ENCODE results near the gene PLA2G1B.

The PLA2G1B gene

DNA sequence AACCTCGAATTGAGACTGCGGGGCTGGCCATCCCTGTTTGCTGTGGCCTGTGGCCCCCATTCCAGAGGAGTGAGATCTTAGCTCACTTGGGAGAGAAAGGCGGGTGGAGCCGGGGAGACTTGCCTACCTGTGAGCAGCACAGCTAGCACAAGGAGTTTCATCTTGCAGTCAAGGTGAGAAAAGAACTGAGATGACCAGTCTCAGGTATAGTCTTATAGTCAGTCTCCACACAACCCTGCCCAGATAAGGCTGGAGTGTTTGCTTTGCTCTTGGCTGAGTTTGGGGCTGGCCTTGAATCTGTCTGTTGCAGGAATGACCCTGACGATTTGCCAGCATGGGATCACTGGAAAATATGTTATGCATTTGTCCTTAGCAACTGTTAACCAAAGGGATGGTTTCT lies at the start of gene PLA2G1B:
Gene PLA2G1B (minus strand): TSS at position 187 of the 400 bp plus-strand sequence. CDS start 26 bp downstream, at position 161.
- no peak for DNase-seq

DNA sequence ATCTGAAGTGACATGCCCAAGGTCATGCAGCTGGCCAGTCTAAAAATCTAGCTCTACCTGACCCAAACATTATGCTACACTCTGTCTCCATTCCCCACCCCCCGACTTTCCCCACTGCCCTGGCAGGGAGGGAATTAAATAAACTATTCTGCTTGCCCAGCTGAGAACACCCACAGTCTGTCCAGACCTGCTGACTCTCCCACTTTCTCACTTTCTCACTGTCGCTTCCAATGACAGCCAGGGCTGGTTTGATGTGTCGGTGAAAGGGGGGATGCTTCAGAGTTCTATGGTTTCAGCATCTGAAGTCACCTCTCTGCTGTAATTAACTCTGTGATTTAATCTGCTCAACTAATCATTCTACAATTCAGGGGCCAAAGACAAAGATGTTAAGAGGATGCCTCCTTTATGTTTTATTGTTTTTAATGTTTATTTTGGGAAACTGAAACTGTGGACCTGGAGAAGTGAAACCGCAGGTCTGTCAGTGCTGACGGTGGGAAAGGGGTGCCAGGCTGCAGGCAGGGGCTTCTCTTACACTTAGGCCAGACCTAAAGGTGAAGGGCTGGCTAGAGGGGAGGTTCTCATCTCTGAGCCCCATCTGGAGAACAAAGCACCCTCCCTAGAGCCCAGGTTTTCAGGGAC lies 49.5 kb upstream of the PLA2G1B start:
- DNase-seq: no peak

DNA sequence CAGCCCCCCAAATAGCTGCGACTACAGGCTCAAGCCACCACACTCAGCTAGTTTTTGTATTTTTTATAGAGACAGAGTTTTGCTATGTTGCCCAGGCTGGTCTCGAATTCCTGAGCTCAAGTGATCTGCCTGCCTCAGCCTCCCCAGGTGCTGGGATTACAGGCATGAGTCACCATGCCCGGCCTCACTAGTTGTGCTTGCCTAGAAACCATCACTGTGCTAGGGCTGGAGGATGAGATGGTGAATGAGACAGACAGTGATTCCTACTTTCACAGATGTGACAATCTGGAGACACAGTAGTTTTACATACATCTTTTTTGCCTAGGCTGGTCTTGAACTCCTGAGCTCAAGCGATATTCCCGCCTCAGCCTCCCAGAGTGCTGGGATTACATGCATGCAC lies 48.8 kb upstream of the PLA2G1B start:
- DNase-seq: no peak

DNA sequence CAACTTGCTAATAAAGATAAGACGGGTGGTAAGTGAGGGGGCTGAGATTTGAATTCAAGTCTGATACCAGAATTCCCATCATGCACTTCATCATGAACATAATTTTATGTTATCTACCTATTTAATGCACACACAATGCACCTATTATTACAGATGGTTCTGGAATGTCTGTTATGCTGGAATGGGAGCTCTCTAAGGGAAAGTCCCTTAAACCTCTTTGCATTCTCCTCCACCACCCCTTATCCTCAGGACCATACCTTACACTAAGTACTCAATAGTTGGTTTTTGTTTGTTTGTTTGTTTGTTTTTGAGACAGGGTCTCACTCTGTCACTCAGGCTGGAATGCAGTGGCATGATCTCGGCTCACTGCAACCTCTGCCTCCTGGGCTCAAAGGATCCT lies 48.4 kb upstream of the PLA2G1B start:
- DNase-seq: no peak

DNA sequence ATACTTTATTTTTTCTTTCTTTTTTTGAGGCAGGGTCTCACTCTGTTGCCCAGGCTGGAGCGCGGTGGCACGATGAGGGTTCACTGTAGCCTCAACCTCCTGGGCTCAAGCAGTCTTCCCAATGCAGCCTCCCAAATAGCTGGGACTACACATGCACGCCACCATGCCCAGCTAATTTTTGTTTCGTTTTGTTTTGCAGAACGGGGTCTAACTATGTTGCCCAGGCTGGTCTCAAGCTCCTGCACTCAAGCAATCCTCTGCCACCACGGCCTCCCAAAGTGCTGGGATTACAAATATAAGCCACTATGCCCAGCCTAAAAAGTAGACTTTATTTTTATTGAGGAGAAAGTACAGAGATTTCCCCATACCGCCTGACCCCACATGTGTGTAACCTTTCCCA lies 46.1 kb upstream of the PLA2G1B start:
- no peak for DNase-seq

DNA sequence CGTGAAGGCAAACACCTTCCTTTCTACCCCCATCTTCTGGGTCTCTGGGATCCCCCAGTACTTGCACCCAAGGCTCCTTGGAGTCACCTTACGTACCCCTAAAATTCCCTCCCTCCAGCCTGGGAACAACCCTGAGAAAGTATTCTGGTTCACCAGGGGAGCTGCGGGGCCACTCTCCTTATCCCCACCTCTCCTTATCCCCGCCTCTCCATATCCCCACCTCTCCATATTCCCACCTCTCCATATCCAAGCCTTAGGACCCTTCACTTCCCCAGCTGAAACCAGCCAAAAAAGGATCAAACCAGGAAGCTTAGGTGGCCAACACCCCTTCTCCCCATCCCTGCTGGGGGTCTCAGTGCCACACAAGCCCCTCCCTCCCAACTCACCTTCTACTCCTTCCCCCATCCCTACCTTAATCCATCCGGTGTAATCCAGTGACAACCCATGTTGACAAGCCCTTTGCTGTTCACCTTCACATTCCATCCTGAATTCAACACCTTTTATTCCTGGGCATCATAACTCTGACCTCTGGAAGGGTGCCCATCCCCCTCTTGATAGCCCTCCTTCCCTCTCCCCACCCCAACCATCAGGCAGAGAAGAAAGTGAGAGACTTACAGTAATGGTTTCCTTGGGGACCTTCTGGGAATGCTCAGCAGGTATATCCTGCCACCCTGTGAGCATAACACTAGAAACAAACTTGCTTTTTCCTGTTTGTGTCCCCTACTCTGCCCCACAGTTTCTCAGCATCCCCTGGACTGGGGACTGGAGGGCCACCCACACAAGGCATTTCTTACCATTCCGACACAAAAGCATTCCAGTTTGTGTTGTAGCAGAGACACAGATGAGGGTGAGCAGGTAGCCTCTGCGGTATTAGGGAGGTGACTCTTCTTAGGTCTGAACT lies 43.0 kb upstream of the PLA2G1B start:
- no peak for DNase-seq

DNA sequence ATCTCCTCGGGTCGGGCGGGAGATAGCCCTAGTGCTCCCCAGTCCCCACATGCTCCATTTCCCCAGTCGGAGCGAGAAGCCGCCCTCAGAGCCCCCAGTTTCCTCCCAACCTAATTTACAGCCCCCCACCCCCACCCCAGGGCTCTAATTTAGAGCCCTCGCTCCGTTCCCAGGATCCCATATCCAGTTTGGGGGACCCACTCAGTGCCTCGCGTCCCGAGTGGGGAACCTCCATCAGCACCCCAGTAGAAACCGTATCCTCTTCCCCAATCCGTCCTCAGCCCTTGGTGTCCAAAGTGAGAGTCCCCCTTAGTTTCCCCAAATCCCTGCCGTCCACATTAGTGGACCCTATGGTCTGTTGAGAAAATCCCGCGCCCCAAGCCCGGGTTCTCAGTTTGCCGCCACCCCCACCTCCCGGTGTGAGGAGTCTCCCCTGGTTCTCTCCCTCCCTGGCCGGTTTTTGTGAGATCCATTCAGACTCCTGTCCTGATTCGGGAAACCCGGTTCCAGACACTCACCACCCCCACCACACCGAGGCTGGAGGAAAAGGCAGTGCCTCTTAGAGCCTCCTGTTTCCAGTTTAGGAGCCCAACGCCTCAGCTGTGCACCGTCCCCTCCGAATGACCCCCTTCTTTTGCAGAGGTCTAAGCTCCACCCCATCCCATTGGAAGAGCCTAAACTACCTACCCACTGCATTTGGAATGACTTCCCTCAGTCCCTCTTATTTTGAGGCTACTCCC lies 42.2 kb upstream of the PLA2G1B start:
- DNase-seq: no peak

DNA sequence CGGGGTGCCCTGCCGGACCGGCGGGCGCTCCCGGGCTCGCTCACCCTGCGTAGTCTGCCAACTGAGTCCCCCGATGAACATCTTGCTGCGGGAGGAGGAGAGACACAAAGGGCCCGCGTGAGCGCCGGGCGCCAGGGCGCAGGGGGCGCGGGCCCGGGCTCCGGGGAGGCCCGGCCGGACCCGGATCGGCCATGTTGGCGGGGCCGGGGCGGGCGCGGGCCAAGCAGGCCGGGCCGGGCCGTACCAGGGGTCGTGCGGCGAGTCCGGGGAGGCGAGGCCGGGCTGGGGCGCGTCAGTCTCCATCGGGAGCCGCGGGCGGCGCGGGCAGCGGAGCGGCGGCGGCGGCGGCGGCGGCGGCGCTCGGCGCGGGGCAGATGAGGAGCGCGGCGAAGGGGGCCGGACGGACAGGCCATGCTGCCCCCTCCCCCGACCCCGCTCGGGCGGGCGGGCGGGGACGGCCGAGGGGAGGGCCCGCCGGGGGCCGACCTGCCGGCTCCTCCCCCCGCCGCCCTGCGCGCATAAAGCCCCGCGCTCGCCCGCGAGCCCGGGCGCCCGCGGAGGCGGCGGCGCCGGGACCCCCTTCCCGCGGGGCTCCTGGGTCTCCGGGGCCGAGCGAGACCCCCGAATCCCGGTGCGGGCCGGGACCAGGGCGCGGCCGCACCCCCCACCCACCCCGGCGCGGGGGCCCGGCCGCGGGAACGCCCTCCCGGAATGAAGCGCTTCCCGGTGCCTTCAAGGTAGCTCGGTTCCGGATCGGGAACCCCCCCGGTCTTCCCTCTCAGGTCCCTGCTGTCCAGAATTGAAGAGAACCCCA lies 41.4 kb upstream of the PLA2G1B start, which contains the start of gene MSI1:
Gene MSI1 (minus strand): TSS at position 376 of the 814 bp plus-strand sequence. CDS start 73 bp downstream, at position 303.
- no peak for DNase-seq

DNA sequence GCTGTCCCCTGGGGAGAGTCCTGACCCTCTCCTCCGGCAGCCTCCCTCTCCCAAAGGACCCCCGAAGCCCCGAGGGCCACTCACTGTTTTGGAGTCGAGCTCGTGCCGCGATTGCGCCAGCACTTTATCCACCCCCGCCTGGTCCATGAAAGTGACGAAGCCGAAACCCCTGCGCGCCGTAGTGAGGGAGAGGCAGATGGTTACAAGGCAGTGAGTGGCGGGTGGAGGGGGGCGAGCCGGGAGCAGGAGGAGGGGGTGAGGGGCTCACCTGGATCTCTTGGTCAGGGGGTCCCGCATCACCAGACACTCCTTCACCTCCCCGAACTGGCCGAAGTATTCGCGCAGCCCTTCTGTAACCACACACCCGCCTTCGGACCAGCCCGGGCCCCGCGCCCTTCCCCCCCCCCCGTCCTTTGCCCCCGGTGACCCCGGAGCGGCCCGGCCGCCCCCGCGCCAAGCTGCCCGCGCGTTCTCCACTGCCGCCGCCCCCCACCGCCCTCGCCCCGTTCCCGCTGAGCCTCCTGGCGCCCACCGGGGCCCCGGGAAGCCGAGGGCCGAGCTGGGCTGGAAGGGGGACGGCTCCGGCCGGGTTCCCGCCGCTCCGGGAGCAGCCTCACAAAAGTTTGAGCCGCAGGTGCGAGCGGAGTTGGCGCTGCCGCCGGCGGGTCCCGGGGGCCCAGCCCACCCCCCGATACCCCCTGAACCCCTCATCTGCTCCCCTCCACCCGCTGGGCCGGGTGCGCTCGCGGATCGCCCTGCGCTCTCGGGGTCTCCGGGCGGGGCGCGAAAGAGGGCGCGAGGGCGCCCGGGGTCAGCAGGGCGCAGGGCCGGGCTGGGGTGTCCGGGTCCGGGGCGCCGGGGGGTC lies 40.6 kb upstream of the PLA2G1B start:
- DNase-seq: peak in 1 of 2 donors; percentile 20

DNA sequence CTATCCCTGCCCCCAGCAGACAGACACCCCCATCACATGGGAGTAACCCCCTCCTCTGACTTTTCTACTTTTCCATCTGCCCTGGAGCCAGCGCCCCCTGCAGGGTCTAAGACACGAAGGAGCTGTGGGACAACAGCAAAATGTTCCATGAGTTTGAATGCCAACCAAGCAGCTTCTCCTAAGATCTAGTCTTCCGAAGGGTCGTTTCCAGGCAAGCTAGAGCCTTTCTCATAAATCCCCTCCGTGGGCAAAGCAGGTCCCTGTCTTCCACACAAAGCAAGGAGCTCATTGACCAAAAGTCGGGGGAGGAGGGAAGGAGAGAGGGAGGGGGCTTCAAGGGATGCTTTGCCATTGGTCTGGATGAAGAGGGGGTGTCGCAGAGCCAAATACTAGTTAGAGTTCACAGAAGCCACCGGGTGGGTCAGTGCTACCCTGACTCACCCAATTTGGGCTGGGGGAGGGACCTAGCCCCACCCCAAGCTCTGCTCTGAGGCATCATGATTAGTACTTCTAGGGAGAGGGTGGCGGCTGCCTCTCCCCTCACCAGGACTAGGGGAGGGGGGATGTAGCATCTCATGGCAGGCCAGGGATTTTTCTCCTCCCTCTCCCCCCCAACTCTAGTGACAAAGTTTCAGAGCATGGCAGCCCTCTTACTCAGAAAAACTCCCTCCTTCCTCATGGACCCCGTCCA lies 39.8 kb upstream of the PLA2G1B start:
- DNase-seq: no peak

DNA sequence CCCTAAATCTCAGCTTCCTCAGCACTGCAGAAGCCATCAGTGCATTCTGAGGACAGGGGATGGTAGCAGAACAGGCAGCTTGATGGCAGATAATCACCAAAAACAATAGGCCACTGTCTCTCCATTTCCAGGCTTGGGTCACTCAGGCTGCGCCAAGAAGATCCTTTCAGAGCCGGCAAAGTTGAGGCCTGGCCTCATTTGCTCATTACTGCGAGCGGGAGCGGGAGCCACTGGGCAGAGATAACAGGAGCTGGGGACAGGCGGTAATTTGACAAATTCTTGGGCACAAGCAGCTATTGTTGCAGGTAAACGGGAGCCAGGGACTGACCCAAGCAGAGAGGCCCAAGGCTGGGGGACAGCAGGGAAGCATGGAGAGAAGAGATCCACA lies 39.3 kb upstream of the PLA2G1B start:
- DNase-seq: no peak

DNA sequence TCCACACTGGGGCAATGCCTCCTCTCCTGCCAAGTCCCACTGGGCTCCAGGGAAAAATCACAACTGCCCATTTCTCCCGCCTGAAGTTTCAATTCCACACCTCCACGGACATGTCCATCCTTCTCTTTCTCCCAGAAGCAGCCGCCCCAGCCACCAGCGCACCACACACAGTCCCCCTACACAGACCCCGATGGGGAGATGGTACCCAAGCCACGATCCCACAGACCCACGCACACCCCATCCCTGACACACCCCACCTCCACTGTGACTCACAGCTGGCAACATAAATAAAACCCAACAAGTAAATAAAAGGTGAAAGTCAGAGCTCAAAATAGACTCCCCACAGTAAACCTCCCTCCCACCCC lies 38.7 kb upstream of the PLA2G1B start:
- no peak for DNase-seq

DNA sequence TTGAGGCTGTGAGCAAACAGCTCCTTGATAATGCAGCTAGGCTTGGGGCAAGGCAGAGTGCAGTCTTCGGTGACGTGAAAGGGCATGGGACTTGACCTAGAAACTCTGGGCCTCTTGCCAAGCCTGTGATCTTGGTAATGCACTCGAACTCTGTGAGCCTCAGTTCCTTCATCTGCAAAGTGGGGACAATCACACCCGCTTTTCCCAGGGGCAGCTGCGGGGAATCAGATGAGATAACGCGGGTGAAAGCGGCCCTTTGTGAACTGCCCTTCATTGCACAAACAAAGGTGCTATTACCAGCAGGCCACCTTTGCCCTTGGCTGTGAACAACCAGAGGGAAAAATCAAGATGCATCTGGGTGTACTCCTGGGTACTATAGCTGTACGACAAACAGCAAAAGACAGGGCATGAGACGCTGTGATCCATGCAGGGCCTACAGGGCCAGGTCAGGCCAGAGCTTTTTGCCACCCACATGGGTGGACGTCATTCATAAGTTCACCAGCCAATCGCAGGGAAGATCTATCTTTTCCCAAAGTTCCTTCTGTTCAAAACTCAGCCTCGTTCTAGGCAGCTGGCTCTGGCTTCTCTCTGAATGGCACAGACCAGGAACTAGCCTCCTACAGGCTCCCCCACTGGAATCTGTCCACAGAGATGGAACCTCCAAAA lies 38.2 kb upstream of the PLA2G1B start:
- no peak for DNase-seq

DNA sequence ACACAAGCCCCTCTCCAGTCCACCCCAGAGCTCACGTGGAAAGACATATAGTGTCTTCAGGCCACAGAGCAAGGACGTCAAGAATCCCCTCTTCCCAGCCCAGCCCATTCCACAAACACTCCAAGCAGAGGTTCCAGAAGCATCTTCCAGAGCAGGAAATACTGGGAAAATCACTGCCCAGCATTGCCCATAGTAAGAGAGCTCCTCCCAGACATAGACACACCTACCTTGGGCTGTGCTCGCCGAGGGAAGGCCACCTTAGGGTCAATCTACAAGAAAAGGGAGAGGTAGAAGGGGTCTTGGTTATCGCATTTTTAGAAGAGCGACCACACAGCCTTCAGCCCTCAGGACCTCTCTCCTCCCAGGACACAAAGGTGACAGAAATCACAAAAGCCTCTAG lies 36.9 kb upstream of the PLA2G1B start:
- no peak for DNase-seq

DNA sequence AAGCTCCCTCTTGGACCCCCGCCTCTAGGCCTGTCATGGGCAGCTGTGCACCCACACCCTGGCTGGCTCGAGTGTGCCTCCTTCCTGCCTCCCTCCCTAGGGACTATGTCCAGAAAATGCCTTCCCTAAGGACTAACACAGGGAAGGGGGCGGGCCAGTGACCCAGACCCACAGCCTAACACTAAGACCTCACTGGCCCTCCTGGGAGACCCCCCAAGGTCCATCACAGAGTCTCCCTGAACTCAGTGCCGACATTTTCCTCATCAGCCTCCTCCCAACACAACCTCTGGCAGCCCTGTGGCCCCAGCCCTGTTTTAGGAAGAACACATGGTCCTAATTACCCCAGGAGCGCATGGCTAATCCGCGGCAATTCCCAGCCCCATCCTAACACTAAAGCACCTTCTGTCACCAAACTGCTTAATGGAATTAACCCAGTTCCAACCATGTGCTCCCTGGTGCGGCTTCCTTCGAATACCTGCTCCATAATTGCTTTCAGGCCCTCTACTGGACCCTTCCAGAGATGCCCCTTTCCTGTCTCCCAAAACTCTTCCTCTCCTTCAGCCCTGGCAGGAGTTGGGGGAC lies 35.8 kb upstream of the PLA2G1B start:
- no peak for DNase-seq

DNA sequence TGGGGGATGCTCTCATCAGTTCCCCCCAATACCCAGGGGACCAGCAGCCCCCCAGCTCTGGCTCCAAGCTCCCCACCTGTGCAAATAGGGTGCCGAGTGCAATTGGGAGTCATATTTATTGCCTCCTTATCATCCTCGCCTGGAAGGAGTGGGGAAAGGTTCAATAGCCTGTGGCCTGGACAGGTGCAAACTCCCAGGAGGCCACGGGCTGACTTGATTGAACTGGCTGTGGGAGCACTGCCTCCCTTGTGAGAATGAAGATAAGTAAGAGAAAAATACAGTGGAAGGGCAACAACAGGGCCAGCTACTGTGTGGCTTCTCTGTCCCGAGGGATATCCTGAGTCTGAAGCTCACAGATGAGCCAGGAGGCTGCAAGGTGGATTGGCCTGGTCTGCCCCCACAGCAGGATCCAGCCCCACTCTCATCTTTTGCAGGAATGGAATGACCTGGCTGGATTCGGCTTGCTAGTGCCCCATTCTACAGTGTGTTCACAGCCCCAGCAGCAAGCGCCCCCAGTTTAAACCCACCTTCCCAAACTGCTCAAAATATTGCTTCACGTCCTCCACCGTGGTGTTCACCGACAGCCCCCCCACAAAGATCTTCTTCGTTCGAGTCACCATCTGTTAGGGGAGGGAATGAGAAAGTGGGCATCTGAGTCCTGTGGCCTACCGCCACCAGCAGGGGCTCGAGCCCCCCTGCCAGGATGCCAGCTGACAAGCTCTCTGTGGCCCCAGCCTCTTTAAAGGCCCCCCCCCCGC lies 35.1 kb upstream of the PLA2G1B start:
- DNase-seq: no peak

DNA sequence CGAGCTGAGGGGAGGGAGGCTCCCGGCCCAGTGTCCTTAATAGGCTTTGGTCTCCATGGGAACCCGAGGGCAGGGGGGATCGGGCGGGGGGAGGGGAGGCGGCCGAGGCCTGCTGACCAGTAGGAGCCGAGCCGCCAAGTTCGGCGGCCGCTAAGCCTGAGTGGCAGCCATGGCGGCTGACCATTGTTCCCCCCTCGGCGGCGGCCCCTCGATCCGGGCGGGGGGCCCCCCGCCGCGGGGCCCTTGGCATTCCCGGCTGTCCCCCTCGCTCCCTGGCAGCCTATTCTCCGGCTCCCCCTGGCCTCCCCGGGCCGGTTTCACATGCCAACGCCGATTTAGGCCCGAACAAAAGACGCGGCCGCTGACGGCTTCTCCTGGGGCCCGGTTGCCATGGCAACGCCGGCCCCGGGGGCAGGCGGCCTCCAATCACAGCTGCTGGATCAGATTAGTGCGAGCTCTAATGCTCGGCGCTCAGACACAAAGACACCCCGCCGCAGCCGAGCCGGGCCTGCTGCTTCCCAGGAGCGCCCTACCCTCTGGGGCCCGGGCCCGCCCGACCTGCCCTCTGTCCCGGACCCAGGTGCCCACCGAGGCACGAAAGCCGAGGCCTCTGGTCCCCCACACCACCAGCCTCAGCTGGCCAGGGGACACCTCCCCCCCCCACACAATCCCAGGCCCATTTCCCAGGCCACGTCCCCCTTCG lies 34.1 kb upstream of the PLA2G1B start:
- DNase-seq: no peak

DNA sequence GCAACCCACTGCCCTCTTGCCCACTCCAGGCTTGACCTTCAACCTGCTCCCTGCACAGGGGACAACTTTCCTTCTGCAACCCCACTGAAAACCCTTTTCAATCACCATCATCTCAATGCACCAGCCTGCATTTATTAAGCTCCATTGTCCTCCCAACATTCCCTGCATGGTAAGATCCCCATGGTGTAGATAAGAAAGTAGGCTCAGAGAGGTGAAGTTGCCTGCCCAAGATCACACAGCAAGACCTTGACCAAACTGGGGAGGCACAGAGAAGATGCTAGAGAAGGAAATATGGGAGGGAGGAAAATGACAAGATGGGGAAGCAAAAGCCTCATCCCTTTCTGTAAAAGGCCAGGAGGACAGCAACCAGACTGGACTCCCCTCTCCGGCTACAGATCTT lies 31.5 kb upstream of the PLA2G1B start:
- no peak for DNase-seq
